ENCODE results near the gene KCNT2.

The KCNT2 gene

DNA sequence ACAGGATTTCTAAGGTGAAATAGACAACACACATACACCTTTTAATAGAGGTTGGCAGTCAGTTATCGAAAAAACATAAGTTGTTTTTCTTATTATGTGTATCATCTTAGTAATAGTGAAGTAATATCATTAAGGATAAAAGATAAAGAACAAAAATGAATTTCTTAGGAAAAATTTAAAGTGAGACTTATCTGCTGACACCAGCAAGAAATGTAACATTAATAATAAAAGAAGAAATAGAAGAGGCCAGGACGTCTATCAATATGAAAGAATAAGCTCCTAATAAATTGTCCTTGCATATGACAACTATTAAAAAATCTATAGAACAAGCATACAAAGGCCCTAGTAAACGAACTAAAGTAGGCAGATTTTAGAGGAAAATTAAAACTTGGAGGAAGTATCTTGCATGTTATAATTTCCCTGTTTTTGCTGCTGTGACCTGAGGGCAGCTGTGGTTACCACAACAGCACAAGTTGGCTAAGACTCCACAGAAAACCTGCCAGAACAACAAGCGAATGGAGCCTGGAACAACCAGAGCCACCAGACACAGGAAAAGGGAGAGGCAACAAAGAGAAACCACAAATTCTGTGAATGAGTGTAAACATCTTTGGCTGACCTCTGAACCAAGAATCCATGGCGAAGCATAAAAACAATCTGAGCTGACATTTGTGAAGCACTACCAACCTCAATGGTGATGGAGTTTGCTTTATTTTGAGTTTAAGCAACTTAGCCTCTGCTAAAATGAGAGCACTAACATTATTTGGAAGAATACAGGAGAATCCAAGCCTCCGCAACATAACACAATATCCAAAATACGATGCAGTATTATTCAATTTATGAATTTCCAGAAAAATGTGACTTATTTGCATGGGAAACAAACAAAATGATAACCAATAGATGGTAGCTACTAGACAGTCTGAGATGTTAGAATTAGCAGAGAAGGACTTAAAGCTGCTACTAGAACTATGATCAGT lies 207.5 kb downstream of the KCNT2 start:
- peak; percentile 70 for DNase-seq (ENCODE audit: low read depth)

GRCh38 chr1:196399713-196400112 lies 208.5 kb downstream of the KCNT2 start:
- DNase-seq (ENCODE audit: low read depth): no peak

GRCh38 chr1:196393742-196394141 lies 214.5 kb downstream of the KCNT2 start:
- DNase-seq (ENCODE audit: low read depth): no peak

- DNase-seq (ENCODE audit: low read depth): no peak
Measured at GRCh38 chr1:196393282-196393681, 215.0 kb downstream of the KCNT2 start.

DNA sequence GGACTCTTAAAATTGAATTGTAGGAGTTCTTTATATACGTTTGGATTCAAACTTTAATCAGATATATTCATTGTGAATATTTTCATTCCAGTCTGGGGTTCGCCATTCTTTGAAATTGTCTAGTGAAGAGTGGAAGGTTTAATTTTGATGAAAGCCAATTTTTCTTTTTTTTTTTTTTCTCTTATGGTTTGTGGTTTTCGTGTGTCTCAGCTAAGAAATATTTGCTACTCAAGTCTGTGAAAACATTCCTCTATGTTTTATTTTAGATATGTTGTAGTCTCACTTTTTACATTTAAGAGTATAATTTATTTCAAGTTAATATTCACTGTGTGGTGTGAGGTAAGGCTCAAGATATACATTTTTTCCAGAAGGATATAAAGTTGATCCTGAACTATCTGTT lies 220.5 kb downstream of the KCNT2 start:
- no peak for DNase-seq (ENCODE audit: low read depth)

- DNase-seq (ENCODE audit: low read depth): no peak
Measured at GRCh38 chr1:196385109-196385508, 223.1 kb downstream of the KCNT2 start.

GRCh38 chr1:196382383-196382782 lies 225.9 kb downstream of the KCNT2 start:
- DNase-seq (ENCODE audit: low read depth): no peak

DNA sequence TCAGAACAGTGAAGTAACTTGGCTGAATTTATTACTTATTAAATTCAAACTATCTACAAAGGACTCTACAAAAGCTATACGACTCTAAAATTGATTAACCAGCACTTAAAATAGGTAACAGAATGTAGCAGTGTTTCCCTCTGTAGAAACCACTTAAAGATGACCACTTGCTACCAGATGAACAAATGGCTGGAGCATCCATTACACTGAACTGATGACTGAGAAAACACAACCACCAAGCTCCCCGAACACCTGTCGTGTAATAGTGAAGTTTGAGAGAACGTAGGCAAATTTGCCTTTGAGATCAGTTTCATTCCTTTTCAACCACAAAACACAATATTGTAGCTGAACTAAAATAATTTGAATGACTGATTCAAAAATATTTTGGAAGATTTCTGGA lies 226.7 kb downstream of the KCNT2 start:
- DNase-seq (ENCODE audit: low read depth): no peak

DNA sequence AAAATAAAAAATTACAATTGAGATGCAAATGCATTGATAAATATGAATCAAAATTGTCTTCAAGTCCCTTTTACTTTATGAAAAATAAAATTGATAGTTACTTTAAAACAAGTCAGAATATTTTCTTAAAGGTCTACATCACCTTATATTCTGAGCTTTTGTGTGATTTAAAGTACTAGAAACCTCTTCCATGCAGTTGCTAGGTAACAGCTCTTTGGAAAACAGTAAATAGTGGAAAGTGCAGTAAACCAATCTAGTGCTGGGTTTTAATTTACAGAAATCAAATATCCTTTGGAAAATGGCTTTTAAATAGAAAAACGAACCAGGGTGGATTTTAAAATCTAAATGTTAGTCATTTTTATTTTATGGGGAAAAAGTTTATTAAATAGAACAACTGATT lies 227.9 kb downstream of the KCNT2 start:
- DNase-seq (ENCODE audit: low read depth): no peak

- no peak for DNase-seq (ENCODE audit: low read depth)
Measured at GRCh38 chr1:196377811-196378210, 230.4 kb downstream of the KCNT2 start.

DNA sequence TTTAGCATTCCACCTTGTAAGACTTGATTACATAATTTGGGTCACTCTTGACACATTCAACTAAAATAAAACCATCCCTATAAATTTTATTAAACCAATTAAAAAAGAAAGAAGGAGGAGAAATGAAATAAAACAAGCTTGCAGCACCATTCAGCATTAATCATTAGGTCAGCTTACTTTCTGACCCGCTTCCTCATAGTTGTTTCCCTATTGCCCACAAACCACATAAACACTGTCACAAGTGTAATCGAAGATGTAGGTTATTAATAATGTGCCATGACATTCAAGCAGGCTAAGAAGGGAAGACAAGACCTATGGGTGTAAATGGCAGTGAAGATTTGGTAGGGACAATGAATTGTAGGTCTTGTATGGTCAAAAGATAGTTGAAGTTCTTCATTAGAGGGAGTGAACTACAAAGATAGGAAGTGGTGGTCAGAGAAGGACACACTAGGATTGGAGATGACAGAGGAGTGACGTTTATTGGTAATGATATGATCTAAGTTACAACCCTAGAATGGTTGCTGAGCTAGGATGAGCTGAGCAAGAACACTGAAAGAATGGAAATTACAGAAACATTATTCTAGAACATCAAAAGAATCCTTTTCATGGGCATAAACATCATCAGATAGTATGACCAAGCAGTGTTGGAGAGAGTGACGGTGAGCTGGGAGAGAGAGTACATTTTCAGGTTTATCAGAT lies 231.5 kb downstream of the KCNT2 start:
- DNase-seq (ENCODE audit: low read depth): no peak

GRCh38 chr1:196373798-196374197 lies 234.4 kb downstream of the KCNT2 start:
- DNase-seq (ENCODE audit: low read depth): no peak

DNA sequence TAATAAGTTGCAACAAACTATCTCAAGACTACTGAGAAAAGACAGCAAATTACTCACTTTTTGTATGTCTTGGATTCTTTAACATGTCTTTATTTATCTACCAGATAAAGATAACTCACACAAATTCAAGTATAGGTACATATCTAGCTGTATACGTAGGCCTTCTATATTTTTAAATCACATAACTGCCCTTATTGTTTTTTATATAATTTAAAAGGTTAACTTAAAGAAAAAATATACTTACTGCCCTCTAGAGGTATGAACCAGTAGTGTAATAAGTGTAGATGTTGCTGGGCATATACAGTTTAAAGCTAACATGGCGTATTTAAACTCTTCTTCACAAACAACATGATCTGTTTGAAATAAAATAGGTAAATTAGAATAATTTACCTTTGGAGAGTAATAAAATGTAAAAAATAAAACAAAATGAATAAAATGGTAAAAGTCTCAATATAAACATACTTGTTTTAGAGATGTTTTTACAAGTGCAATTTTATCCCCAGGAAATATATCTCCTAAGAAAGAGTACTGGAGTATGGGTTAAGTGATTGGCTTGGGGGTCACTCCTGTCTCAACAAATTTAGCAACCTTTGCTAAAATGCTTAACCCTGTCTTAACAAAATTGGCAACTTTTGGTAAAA lies 235.2 kb downstream of the KCNT2 start:
- DNase-seq (ENCODE audit: low read depth): no peak

DNA sequence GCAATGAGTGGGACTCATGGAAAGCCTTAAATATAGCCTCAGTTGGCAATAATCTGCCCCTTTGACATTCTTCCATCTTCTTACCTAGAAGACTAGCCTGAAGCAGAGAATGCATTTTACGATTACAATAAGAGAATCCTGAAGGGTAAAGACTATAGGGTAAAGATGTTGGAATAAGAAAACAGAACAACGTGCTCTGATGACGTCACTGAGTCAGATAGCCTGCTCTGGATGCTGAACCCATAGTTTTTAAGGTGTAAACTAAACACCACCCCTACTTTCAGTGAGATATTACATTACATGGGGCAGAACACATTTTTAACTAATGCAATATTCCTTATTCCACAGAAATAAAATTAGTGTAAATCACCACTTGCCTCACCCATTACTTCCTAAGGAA lies 240.4 kb downstream of the KCNT2 start:
- DNase-seq (ENCODE audit: low read depth): no peak

DNA sequence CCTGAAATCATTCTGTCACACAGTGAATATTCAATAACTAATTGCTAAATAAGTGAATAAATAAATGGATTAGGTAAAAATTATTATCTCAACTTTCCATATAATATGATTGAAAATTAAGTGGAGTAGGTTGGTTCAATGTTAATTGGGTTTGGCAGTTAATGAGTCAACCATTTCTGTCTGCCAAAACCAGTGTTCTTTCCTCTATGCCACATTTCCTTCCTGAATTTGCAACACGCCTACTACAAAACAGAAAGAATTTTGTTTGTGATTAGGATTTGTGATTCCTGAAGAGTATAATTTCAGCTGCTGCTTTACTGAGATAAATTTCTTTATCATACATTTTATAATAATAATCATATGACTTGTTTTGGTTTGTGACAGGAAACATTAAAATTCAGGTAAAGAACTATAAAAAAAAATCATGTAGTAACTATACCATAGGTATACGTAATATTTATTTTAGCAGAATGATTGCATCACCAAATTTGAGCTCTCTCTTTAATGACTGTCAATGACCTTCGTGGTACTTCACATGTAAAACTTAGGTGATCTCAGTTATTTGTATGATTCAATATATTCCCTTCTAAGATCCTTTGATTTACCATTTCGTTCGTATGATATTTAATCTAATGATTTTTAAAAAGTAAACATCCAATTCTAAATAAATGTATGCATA lies 241.3 kb downstream of the KCNT2 start:
- DNase-seq (ENCODE audit: low read depth): no peak

- no peak for DNase-seq (ENCODE audit: low read depth)
Measured at GRCh38 chr1:196361112-196361714, 247.0 kb downstream of the KCNT2 start.

GRCh38 chr1:196357913-196358312 lies 250.3 kb downstream of the KCNT2 start:
- DNase-seq (ENCODE audit: low read depth): no peak

- DNase-seq (ENCODE audit: low read depth): no peak
Measured at GRCh38 chr1:196355206-196355786, 252.9 kb downstream of the KCNT2 start.

GRCh38 chr1:196344453-196344852 lies 263.8 kb downstream of the KCNT2 start:
- no peak for DNase-seq (ENCODE audit: low read depth)

- no peak for DNase-seq (ENCODE audit: low read depth)
Measured at GRCh38 chr1:196324345-196324744, 283.9 kb downstream of the KCNT2 start.

DNA sequence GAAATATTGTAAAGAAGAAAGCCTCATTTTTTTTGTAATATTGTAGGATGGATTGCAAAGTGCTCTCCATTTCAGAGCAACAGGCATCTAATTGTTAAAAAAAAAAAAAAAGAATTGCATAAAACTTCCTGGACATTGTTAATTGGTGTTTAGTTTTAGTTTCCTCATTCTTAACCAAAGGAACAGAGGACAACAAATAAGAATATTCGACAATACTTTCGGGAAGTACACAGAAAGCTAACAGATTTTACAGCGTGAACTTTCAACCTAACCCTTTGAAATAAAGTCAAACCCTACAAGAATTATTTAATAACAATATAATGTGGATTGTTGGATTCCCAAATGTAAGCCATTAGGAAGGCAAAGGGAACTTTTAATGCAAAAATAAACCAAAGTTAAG lies 284.4 kb downstream of the KCNT2 start:
- DNase-seq (ENCODE audit: low read depth): no peak

All from GM04503 (cell line).